Activated CD8-positive, alpha-beta T cell treated with anti-CD3 and anti-CD28 coated beads for 36 hours (primary cell): ENCODE measurements around the gene VWDE. TPM values are rescaled to one million over a fixed set of nuclear protein-coding genes. Genes with fewer than 3 reads are reported as not detected.

Experiments
- ATAC-seq: fragments of 200-7000 bp; cut with Tn5 transposase; one replicate; pipeline ENCODE4 v1.10.0; 2021; ENCODE audit warnings: mild to moderate bottlenecking, moderate library complexity
- CTCF ChIA-PET: fragments of 350-600 bp; sonication (Branson Sonifier 250); formaldehyde crosslinking; loops from one replicate; lab custom pipeline; 2021; ENCODE audit warnings: antibody characterized with exemption; lab: Charles Lee
- POLR2A ChIA-PET: fragments of 350-600 bp; sonication (Branson Sonifier 250); formaldehyde crosslinking; loops from one replicate; lab custom pipeline; 2021; ENCODE audit warnings: antibody characterized with exemption; lab: Charles Lee
- DNase-seq: peaks from one replicate; pipeline ENCODE4 v3.0.0-alpha.2; 2020
- H3K27ac Mint-ChIP-seq: one replicate; pipeline ENCODE4 v1.8.0; 2021; ENCODE audit warnings: mild to moderate bottlenecking, mixed read lengths
- H3K27me3 Mint-ChIP-seq: one replicate; pipeline ENCODE4 v1.8.0; 2021; ENCODE audit warnings: mixed read lengths
- H3K36me3 Mint-ChIP-seq: one replicate; pipeline ENCODE4 v1.8.0; 2021; ENCODE audit warnings: low read depth, mixed read lengths
- H3K4me1 Mint-ChIP-seq: one replicate; pipeline ENCODE4 v1.8.0; 2021; ENCODE audit warnings: low read depth, mixed read lengths
- H3K4me3 Mint-ChIP-seq: one replicate; pipeline ENCODE4 v1.8.0; 2021; ENCODE audit warnings: mild to moderate bottlenecking, moderate library complexity, mixed read lengths
- H3K9me3 Mint-ChIP-seq: one replicate; pipeline ENCODE4 v1.8.0; 2021; ENCODE audit warnings: mixed read lengths
- CTCF ChIP-seq: fragments of 200-600 bp; IDR thresholded peaks from one replicate; pipeline ENCODE4 v1.8.0; 2022; ENCODE audit warnings: antibody characterized with exemption, mild to moderate bottlenecking
- intact Hi-C: fragments of 100-400 bp; cut with micrococcal nuclease; formaldehyde crosslinking; loops from one replicate; pipeline ENCODE4 v1.10.0; 2022
- total RNA-seq, 2 experiments: library from RNA; stranded (reverse); gene quantifications; one replicate each; pipeline ENCODE4 v1.2.3, GENCODE V29; 2021

The VWDE gene
- total RNA-seq, 2 experiments from 2014 or later, result 1.4 to 1.7 TPM

DNA sequence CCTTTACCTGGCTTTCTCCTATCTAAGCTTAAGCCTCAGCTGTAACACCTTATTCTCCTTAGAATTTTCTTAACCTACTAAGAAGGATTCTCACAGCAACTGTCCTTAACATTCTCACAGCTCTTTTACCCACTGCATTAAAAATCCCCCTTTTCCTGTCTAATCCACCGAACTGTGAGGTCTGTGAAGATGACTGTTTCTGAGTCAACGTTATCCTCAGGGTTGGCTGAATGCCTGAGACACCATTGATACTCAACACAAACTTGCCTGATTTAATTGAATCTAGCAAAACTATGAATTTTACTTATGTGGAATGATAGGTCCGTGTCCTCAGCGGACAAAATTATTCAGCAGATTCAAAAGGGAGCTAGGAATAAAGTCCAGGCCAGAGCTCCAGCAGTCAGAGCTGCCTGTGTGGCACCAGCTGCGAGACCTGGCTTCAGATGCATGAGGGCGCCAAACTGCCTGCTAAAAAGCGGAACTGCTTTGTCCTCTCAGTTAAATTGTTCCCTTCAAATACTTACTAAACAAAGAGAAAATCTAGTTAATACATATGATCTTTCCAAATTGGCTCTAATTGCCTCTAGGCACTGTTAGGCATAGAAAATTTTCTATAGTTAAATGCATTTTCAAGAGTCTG is 33.4 kb upstream of the VWDE start:
- Mint-ChIP-seq H3K4me1 (no peaks in the 10 kb centered on the region), H3K27me3 (peaks cover 4% of the 10 kb centered on the region), H3K9me3 (no peaks in the 10 kb centered on the region), H3K36me3 (no peaks in the 10 kb centered on the region), H3K27ac (no peak overlapping the region), H3K4me3 (no peak overlapping the region)
- DNase-seq (no peak), ATAC-seq (no peak)
- TF ChIP-seq CTCF, result no peak
- ChIA-PET CTCF (interaction anchor here (1.0 to 2.4 kb wide), 7 partner anchors 17 to 87 kb away, joined by 3 to 11 read pairs (median 4); no protein-coding TSS in a partner anchor), POLR2A (interaction anchor here (1.2 kb wide), 1 partner anchor 9 kb away, joined by 3 read pairs; no protein-coding TSS in a partner anchor)
- intact Hi-C loops, result loop anchor here (10.0 kb wide), 1 partner anchor 58 kb away; no protein-coding TSS in a partner anchor

GRCh38 chr7:12436126-12436525 is 32.5 kb upstream of the VWDE start:
- ChIA-PET CTCF (interaction anchor here (0.8 to 2.4 kb wide), 7 partner anchors 18 to 54 kb away, joined by 3 to 11 read pairs (median 4); no protein-coding TSS in a partner anchor), POLR2A (no interaction called here)
- Mint-ChIP-seq H3K4me1 (no peaks in the 10 kb centered on the region), H3K27me3 (peaks cover 5% of the 10 kb centered on the region), H3K36me3 (no peaks in the 10 kb centered on the region), H3K4me3 (no peak overlapping the region), H3K27ac (no peak overlapping the region), H3K9me3 (no peaks in the 10 kb centered on the region)
- TF ChIP-seq CTCF, result no peak
- intact Hi-C loops, result loop anchor here (10.0 kb wide), 1 partner anchor 59 kb away; no protein-coding TSS in a partner anchor
- DNase-seq, result no peak
- ATAC-seq, result no peak

DNA sequence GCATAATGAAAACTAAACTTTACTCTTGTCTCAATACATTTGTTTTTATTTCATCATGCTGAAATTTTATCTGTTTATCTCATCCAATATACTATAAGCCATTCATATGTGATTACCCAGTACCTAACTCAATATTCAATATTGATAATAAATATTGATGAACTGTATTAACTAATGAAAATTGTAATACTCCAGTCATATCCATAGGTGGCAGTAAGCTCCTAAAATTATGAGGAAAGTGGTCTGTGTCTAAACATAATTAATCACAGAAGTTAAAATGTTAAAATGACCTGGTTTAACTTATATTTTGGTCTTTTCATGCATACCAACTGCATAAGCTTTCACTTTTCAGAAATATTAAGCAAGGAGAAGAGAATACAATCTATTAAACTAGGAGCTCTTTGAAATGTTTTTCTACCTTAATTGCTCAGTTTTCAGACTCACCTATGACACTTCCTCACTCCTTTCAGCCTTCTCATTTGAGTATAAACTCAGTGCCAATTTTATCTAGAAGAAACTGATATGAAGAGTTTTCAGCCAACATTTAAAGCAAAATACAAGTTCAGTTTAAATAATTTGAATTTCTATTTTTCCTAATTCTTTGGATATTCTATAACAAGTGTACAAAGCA is 30.5 kb upstream of the VWDE start:
- H3K4me3 Mint-ChIP-seq, result no peak overlapping the region
- CTCF ChIA-PET, result interaction anchor here (0.7 to 3.0 kb wide), 9 partner anchors 9 to 70 kb away, joined by 3 to 22 read pairs (median 7); a partner anchor contains a TSS
- peak; percentile 73 for TF ChIP-seq CTCF
- no peaks in the 10 kb centered on the region for H3K9me3 Mint-ChIP-seq
- no peaks in the 10 kb centered on the region for H3K4me1 Mint-ChIP-seq
- no peak overlapping the region for H3K27ac Mint-ChIP-seq
- POLR2A ChIA-PET, result no interaction called here
- H3K36me3 Mint-ChIP-seq, result no peaks in the 10 kb centered on the region
- intact Hi-C loops, result loop anchor here (10.0 kb wide), 1 partner anchor 61 kb away; no protein-coding TSS in a partner anchor
- ATAC-seq (no peak), DNase-seq (no peak)
- H3K27me3 Mint-ChIP-seq, result peaks cover 12% of the 10 kb centered on the region

- CTCF ChIA-PET, result interaction anchor here (1.0 to 3.0 kb wide), 2 partner anchors 58 to 59 kb away, joined by 4 to 22 read pairs; no protein-coding TSS in a partner anchor
- TF ChIP-seq CTCF, result no peak
- H3K4me1 Mint-ChIP-seq, result no peaks in the 10 kb centered on the region
Observed at GRCh38 chr7:12431886-12432556, 28.4 kb upstream of the VWDE start.

More at GRCh38 chr7:12431886-12432556, 28.4 kb upstream of the VWDE start:
- H3K9me3 Mint-ChIP-seq, result peaks cover 4% of the 10 kb centered on the region
- peaks cover 20% of the 10 kb centered on the region for H3K27me3 Mint-ChIP-seq
- ATAC-seq, result no peak
- H3K4me3 Mint-ChIP-seq, result no peak overlapping the region
- intact Hi-C loops, result loop anchor here (10.0 kb wide), 1 partner anchor 63 kb away; no protein-coding TSS in a partner anchor
- no peaks in the 10 kb centered on the region for H3K36me3 Mint-ChIP-seq
- POLR2A ChIA-PET, result no interaction called here
- no peak overlapping the region for H3K27ac Mint-ChIP-seq
- DNase-seq, result no peak
